ENCODE results near the gene NUDT1.
A peak's percentile ranks its signal among the peaks of the same experiment; 100 is the strongest.

Gene NUDT1

GRCh38 chr7:2205036-2205780 is 36.8 kb upstream of the NUDT1 start:
- DNase-seq = no peak

DNA sequence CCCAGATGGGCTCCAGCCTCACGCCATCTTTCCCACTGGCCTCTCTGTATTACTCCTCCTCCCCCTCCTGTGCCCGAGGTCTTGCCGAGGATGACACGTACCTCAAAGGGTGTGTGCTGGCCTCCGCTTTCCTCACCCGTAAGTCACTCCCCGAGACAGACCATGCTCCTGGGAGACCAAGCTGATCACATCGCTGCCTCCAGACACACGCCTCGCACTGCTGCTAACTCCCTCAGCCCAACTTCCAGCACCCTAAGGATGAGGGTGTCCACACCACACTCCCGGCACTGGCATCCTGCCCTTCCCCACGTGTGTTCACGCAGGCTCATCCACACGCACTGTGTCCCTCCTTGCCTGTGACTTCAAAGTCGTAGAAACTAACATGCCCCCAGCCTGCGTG is 33.3 kb upstream of the NUDT1 start:
- no peak for DNase-seq

DNA sequence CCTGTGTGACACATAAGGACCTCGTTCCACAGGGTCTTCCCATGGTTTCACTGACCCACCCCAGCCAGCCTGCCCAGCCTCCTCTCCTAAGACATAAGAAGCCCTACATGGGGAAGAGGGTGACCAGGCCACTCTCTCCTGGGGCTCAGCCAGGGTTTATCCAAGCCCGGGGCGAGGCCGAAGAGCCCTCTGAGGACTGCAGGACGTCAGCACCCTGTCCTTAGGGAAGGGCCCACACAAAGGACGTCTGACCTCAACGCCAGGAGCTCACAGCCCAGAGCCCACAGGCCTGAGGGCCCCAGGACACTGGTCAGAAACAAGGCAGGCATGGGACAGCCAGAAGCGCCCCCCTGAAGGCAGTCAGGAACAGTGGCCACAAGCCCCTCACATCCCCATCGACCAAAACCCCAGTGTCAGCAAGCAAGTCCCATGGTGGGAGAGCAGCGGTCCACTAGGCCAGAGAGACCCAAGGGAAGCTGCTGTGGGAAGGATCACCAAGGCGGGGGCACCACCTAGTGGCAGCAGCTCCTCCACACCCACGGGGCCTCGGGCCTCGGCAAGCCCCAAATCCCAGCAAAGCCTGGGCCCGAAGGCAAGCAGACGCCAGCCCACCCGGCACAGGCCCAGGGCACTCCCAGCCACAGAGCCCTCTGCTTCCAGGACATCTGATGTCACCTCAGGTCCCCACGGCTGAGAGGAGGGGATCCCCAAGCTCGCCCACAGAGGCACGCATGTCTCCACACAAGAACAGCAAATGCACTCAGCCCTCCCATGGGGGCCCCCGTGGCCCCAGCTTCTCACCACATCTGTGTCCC is 32.7 kb upstream of the NUDT1 start:
- peak; percentile 37 to 52 for DNase-seq

DNA sequence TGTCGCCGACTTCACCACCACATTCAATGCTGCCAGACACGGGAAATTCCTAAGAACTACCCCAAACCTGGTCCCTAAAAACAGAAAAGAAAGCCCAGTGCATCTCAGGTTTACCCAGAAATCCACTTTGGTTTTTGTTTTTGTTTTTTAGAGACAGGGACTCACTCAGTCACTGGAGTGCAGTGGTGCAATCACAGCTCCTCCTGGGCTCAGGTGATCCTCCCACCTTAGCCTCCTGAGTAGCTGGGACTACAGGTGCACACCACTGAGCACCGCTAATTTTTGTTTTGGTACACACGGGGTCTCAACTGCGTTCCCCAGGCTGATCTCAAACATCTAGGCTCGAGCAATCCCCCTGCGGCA is 32.1 kb upstream of the NUDT1 start:
- DNase-seq = no peak

DNA sequence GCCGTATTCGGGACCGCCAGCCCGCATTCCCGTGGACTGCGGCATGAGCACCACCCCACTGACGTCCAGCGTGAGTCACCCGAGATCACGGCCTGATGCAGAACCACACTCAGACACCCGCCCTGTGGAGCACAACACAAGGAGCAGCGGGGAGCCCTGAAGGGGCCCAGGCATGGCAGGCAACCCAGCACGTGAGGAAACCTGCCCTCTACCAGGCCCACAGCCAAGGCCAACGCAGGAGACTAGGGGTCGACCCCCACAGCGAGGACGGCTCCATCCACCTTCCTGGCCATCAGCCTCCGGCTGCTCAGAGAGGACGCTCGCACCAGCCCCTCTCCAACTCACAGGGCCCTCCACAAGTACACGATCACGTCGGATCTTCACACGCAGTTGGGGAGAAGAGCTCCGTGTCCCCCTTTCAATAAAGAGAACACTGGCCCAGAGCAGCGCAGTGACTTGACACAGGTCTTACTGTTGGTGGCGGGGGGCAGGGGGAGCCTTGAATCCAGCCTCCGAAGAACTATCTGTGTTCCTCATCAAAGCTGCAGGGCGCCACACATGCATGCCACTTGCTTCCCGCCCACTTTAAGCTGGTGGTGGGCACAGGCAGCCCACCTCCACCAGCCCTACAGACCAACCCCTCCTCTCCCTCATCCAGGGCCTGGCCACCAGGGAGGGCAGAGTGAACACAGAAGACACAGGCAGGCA is 31.3 kb upstream of the NUDT1 start:
- no peak for DNase-seq

GRCh38 chr7:2211259-2211880 is 30.7 kb upstream of the NUDT1 start:
- no peak for DNase-seq

DNA sequence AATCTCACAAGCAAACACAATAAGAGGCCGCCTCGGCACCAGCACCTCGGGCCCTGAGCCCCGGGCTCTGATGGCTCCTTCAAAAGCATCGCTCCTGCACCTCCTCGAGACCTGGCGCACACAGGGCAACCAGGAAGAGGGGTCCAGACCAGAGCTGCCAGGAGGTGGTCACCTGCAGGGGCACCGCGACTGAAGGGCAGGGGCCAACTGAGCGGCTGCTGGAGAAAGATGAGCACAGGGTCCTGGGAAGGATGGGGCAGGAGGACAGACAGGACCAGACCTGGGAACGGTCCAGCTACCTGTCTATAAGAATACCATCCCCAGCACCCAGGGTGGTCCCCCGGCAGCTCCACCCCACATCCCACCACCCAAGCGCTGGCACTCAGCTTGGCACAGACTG is 30.1 kb upstream of the NUDT1 start:
- DNase-seq = no peak

DNA sequence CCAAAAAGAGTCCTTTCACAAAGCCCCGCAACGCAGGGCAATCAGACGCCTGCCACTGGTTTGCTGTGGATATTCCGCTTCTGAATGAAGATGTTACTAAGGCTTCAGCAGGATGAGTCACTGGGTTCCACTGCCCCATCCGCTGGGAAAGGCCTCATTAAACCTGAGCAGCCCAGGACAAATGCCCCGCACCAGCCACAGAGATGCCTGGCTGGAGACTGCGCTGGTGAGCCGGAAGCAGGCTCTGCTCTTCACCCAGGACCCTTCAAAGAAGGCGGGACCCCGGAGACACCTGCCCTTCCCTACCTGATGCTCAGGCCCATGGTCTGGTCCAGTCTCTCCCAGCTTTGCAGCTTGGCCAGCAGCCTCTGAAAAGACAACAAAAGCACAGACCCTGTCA is 29.1 kb upstream of the NUDT1 start:
- no peak for DNase-seq

DNA sequence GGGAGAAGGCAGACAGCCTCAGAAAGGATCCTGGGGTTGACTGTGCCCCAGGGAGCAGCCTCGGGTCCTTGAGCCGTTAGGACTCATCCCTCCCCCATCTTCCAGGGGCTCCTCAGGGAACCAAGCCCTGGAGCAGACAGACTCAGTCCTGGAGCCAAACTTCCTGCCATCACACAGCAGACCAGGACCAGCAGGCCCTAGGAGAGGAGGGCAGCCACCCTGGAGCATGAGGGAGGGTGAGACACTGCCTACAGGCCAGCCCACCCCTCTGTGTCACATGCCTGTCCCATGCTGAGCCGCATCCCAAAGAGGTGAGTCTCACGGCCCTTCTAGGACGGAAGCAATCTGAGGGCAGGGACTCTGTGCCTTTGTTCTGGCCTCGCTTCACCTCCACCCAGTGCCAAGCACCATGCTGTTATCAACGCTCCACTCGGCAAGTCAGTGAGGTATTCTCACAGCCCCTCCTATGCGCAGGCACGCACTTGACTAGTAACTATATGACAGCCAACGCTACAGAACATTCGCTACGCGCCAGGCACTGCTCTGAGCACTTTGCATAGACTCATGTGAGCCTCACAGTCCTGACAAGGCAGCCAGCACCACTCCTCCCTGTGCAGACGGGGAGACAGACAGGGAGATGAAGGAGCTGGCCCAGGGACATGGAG is 28.3 kb upstream of the NUDT1 start:
- DNase-seq = no peak

- peak in 1 of 2 donors; percentile 17 for DNase-seq
These were observed 27.4 kb upstream of the NUDT1 start for GRCh38 chr7:2214636-2215035.

GRCh38 chr7:2215851-2216250 is 26.2 kb upstream of the NUDT1 start:
- DNase-seq = no peak

GRCh38 chr7:2217206-2217605 is 24.8 kb upstream of the NUDT1 start:
- no peak for DNase-seq

DNA sequence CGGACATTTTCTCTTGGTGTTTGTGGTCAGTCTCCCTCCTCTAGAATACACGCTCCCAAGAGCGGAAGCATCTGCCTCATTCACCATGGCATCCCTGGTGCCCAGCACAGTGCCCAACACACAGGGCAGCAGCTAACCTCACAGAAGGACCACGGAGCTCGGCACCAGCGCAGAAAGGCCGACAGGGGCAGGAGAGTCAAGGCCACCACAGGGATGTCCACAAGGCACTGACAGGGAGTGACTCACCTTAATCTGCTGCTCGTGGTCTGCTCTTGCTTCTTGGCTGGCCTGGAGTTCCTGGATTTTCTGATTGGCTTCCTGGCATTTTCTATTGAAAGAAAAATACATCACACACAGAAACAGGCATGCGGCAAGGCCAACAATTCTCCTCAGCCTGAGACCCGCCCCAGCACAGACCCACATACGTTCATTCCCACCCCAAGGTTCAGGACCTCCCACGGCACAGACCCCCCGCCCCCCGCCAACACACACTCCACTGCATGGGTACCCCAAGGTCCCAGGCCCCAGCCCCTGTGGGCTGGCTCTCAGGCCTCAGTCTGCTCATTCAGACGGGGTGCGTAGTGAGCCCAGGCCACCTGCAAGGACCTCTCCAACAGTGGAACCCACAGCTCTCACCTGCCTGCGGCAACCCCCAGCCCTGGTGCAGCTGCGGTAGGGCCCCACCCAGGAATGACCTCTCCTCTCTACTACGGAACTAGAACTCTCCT is 24.1 kb upstream of the NUDT1 start:
- DNase-seq = no peak

DNA sequence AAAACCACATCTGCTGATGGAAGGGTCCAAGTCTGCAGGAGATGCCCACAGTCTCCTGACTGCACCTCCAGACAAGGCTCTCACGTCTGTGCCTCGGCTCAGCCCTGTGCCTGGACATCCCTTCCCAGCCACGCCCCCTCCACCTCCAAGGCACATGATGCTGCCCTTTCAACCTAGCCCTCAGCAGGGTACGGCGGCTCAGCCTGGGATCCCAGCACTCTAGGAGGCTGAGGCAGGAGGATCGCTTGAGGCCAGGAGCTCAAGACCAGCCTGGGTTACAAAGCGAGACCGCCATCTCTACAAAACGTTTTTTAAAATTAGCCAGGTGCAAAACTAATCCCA is 23.6 kb upstream of the NUDT1 start:
- no peak for DNase-seq

- no peak for DNase-seq
These were observed 22.9 kb upstream of the NUDT1 start for GRCh38 chr7:2219136-2219535.

GRCh38 chr7:2219606-2220005 is 22.4 kb upstream of the NUDT1 start:
- DNase-seq = no peak

DNA sequence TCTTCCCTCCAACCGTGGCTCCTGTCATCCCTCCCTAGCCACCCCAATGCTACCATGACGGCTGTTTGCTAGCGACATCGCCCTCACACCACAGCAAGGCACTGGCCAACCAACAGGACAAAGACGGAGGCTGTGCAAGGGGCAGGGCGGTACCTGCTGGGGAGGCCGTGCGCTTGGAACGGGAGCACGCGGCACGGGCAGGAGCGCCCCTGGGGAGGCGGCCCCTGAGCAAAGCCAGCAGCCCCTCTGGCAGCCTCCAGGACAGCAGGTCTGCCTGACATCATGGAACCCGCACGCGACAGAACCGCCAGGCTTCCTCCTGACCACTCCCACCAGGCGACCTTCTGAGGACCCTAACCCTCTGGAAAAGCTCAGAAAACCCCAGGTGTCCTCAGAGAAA is 22.0 kb upstream of the NUDT1 start:
- no peak for DNase-seq

DNA sequence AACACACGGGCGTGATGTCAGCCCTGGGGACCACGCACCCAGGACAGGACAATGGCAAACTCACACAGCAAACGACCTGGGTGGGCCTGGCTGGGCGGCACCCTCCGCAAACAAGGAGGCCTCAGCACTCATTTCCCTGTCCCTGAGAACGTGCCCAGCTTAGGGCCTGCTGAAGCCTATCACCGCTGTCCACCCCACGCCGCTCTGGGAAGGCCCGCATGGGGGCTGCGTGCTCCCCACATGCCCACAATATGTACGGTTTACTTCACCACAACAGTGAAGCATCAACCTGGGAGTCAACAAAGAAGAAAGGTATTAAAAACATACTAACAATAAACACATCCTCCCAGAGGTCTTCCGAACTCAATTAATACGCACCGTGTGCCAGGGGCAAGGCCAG is 21.5 kb upstream of the NUDT1 start:
- DNase-seq = no peak

- DNase-seq = no peak
These were observed 21.1 kb upstream of the NUDT1 start for GRCh38 chr7:2220954-2221353.

- no peak for DNase-seq
These were observed 19.5 kb upstream of the NUDT1 start for GRCh38 chr7:2222516-2222915.

DNA sequence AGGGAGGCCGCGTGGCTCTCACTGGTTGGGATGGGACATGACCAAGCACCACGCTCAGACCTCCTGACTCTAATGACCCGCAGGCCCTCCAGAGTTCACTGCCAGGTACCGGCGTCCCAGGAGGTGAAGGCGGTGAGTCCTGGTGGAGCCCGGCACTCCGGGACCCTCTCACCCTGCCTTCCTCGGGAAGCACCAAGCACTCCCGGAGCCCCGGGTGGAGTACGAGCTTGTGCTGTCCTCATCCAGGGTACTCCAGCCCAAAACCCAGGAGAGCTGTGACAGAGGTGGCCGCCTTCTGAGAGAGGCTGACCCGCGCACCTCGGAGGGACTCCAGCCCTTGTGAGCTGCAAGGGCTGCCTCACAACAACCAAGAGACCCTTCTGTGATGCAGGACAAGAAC is 18.7 kb upstream of the NUDT1 start:
- no peak for DNase-seq

- DNase-seq = no peak
These were observed 17.5 kb upstream of the NUDT1 start for GRCh38 chr7:2224491-2224928.
